Rectal smooth muscle tissue (tissue), 1 donor: ENCODE data around the gene VPS45.
"Not testable (repeated sequence)": the region's sequence is repeated elsewhere in the genome, so short reads cannot be mapped to it uniquely, and the experiment has no call there.

Source experiments
- H3K27ac ChIP-seq: one replicate; pipeline ENCODE4 v1.7.0; 2013; ENCODE audit warnings: low read depth, low read length, inconsistent platforms
- H3K27me3 ChIP-seq: one replicate; pipeline ENCODE4 v1.7.0; 2013; ENCODE audit warnings: low read length; ENCODE audit not compliant: control insufficient read depth, insufficient read depth
- H3K36me3 ChIP-seq: one replicate; pipeline ENCODE4 v1.7.0; 2013; ENCODE audit warnings: low read length; ENCODE audit not compliant: control insufficient read depth, insufficient read depth
- H3K4me1 ChIP-seq: one replicate; pipeline ENCODE4 v1.7.0; 2013; ENCODE audit warnings: low read length; ENCODE audit not compliant: control insufficient read depth, insufficient read depth
- H3K4me3 ChIP-seq: one replicate; pipeline ENCODE4 v1.7.0; 2013; ENCODE audit warnings: low read length
- H3K9ac ChIP-seq: one replicate; pipeline ENCODE4 v1.7.0; 2013; ENCODE audit warnings: low read length

Gene VPS45

DNA sequence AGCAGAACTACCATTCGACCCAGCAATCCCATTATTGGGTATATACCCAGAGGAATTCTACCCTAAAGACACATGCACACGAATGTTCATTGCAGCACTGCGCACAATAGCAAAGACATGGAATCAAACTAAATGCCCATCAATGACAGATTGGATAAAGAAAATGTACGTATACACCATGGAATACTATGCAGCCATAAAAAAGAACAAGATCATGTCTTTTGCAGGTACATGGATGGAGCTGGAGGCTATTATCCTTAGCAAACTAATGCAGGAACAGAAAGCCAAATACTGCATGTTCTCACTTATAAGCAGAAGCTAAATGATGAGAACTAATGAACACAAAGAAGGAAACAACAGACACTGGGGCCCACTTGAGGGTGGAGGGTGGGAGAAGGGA is 12.1 kb upstream of the VPS45 start:
- H3K4me3 ChIP-seq, H3K4me1 ChIP-seq, H3K27me3 ChIP-seq, H3K36me3 ChIP-seq, H3K27ac ChIP-seq, H3K9ac ChIP-seq: not testable (repeated sequence)

DNA sequence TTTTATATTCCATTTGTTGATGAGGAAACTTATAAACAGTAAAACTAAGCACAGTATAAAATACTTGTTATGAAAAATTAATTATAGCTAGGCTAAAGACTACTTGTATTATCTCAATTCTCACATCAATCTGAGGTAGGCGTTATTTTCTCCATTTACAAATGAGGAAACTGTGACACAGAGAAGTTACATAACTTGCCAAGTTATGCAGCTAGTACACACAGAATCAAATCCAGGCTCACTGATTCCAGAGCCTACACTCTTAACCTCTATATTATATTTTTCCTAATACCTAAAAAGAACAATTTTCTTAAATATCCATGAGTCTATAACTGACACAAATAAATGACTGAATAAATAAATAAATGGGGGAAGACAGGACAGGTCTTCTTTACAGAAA is 11.2 kb upstream of the VPS45 start:
- Histone ChIP-seq H3K36me3 (no peaks in the 10 kb centered on the region), H3K27ac (no peak overlapping the region), H3K27me3 (no peaks in the 10 kb centered on the region), H3K4me3 (no peak overlapping the region), H3K9ac (no peak overlapping the region), H3K4me1 (peaks cover 4% of the 10 kb centered on the region)

DNA sequence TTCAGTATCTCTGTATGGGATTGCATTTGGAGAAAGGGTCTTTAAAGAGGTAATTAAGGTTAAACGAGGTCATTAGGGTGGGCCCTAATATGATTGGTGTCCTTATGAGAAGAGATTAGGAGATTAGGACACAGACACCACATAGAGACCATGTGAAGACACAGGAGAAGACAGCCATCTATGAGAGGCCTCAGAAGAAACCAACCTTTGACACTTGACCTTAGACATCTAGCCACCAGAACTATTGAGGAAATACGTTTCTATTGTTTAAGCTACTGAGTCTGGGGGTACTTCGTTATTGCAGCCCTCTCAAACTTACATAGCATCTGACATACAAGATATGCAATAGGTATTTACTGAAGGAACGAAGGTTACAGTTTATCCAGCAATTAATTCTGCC is 7.3 kb upstream of the VPS45 start:
- no peaks in the 10 kb centered on the region for H3K27me3 ChIP-seq
- H3K4me3 ChIP-seq = no peak overlapping the region
- no peak overlapping the region for H3K27ac ChIP-seq
- no peaks in the 10 kb centered on the region for H3K36me3 ChIP-seq
- no peak overlapping the region for H3K9ac ChIP-seq
- peaks cover 15% of the 10 kb centered on the region for H3K4me1 ChIP-seq

DNA sequence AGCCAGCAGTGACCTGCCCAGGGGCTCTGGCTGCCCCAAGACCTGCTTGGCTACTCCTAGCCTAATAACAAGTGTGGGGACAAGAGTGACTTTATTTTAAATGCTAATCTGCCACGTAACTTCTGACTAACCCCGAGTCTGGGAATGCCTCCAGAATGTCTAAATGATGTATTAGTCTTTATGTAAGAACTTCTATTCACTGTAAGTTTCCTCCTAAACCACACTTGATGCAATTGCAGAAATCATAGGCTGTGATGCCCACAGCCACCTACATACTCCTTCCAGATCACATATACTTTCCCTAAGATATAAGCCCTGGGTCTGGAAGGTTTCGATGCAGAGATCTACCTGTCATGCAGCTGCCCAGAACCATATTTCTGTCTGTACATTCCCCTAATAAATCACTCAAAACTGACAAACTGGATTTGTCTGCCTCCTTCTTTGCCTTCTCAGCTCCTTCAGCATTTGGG is 5.9 kb upstream of the VPS45 start:
- peaks cover 25% of the 10 kb centered on the region for H3K4me1 ChIP-seq
- H3K9ac ChIP-seq = no peak overlapping the region
- H3K27me3 ChIP-seq = no peaks in the 10 kb centered on the region
- no peak overlapping the region for H3K4me3 ChIP-seq
- H3K36me3 ChIP-seq = no peaks in the 10 kb centered on the region
- peak overlapping the region; percentile 56 for H3K27ac ChIP-seq

DNA sequence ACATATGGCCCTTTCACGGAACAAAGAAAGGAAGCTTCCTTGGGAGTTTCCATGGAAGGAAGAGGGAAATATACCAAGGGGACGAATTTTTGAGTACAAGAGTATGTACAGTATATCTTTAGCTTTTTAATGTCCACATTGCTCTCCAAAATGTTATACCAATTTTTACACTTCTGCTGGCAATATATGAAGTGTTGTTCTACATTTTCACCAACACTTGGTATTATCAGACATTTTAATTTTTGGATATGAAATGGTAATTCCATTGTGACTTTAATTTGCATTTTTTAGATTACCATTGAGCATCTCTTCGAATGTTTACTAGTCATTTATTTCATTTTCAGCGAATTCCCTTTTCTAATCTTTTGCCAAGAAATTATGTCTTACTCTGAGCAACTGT is 5.5 kb upstream of the VPS45 start:
- no peak overlapping the region for H3K9ac ChIP-seq
- H3K27ac ChIP-seq = peak overlapping the region; percentile 56
- H3K27me3 ChIP-seq = no peaks in the 10 kb centered on the region
- H3K4me1 ChIP-seq = peaks cover 25% of the 10 kb centered on the region
- no peaks in the 10 kb centered on the region for H3K36me3 ChIP-seq
- no peak overlapping the region for H3K4me3 ChIP-seq

DNA sequence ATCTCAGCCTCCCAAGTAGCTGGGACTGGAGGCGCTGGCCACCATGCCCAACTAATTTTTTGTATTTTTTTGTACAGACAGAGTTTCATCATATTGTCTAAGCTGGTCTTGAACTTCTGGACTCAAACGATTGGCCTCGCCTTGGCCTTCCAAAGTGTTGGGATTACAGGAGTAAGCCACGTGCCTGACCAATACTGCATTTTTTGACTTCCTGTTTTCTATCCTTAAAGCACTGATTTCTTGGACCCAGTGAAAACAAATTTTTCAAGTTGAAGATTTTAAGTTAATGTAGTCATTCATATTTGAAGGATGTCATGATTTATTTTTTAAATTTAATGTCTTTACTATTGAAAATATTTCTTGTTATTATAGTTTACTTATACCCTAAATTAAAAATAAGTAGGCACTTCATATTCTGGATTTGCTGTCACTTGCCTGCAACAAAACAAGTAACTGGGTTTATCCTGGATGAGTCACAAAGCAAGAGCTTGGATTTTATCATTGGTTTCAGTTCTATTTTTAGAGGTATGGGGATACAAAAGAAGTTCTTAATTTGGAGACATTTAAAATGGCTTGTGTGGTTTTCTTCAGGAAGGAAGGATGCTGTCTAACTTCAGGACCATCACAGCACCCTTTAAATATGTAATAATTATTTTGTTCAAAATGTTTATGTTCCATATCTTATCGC is 2.2 kb upstream of the VPS45 start:
- peak overlapping the region; percentile 29 for H3K27ac ChIP-seq
- peaks cover 27% of the 10 kb centered on the region for H3K4me1 ChIP-seq
- peaks cover 3% of the 10 kb centered on the region for H3K36me3 ChIP-seq
- H3K4me3 ChIP-seq = no peak overlapping the region
- no peak overlapping the region for H3K9ac ChIP-seq
- no peaks in the 10 kb centered on the region for H3K27me3 ChIP-seq

DNA sequence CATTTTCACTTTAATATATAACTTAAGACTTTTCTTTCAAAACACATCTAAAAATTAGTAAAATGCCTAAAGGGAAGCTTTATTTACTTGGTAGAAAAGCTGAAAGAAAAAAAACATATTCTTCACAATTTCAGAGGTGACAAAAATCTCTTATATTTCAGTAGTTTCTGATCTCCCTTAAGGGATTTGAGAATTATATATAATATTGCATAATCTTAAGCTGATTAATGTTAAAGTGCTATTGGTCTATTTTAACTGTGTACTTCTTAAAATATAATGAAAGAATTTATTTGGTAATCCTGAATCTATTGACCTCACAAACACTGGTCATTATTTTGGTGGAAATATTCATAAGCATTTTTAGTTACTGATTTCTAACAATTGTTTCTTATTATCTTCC is 1.2 kb upstream of the VPS45 start:
- Histone ChIP-seq H3K4me1 (peaks cover 24% of the 10 kb centered on the region), H3K4me3 (peak overlapping the region; percentile 73)

DNA sequence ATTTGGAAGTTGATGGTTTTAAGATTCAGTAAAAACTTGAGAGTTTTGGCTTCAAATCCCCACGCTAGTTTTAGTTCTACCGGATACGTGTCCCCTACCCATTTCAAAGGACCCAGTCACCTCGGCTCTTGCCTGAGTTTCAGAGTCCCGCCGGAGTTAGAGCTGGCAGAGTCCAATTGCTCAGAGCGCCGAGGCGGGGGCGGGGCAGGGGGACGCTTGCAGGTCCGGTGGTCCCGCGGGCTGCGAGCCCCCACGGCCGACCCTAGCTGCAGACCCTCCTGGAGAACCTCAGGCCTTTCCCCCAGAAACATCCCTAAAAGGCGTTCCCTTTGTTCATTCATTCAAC is 765 bp upstream of the VPS45 start:
- H3K36me3 ChIP-seq = peaks cover 3% of the 10 kb centered on the region
- peak overlapping the region; percentile 73 for H3K4me3 ChIP-seq
- H3K9ac ChIP-seq = peak overlapping the region; percentile 50
- H3K27ac ChIP-seq = peak overlapping the region; percentile 93
- peaks cover 20% of the 10 kb centered on the region for H3K4me1 ChIP-seq
- no peaks in the 10 kb centered on the region for H3K27me3 ChIP-seq

More for the DNA sequence above, 1.2 kb upstream of the VPS45 start:
- peak overlapping the region; percentile 93 for H3K27ac ChIP-seq
- no peak overlapping the region for H3K9ac ChIP-seq
- H3K36me3 ChIP-seq = peaks cover 3% of the 10 kb centered on the region
- H3K27me3 ChIP-seq = no peaks in the 10 kb centered on the region

DNA sequence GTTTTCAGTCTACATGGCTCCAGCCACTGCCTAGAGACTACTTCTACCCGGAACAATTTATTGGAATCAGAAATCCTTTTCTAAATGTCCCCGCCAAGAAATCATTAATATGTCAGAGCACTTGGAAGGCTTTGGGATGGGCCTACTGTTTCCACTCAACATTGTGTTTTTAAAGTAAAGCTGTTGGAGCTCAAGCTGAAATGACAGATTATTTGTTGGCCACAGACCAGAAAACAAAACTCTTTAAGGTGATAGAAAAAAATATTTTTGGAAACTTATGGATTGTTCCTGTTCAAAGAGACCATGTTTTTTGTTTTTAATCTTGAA is 496 bp downstream of the VPS45 start:
- peak overlapping the region; percentile 84 for H3K9ac ChIP-seq
- peaks cover 3% of the 10 kb centered on the region for H3K36me3 ChIP-seq
- peak overlapping the region; percentile 93 for H3K27ac ChIP-seq
- H3K4me1 ChIP-seq = peaks cover 16% of the 10 kb centered on the region
- no peaks in the 10 kb centered on the region for H3K27me3 ChIP-seq
- peak overlapping the region; percentile 73 for H3K4me3 ChIP-seq

DNA sequence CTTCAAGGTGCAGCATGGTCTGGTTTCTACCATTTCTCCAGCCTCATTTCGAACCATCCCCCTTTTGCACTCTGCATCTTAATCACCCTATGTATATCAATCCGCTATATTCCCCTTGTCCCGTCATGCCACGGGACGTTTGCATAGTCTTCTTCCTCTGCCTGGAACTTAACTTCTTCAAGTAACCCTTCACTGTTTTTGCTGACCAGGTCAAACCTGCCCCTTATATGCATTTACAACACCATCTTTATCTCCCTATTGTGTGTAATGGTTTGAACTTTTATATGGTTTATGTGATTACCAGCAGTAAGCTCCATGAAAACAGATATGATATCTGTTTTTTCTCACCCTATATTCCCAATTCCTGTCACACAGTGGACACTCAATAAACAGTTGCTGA is 2.3 kb downstream of the VPS45 start:
- Histone ChIP-seq H3K9ac (no peak overlapping the region), H3K4me1 (peaks cover 16% of the 10 kb centered on the region), H3K4me3 (no peak overlapping the region)

DNA sequence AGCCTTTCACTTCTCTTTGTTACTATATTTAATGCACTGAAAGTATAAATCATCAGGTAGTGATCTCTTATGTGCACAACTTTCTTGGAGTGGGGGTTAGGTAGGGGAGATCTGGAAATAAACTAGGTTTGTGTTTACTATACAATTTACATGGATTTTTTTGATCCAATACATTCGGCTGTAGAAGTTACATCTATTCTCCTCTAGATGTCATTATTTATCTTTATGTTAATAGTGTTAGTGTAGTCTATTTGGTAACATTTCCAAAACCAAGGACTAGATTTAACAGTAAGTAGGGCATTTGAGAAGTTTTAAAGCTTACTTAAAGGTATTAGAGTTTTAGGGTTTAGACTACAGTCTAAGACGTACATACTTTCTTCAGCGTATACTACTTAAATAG is 5.4 kb downstream of the VPS45 start:
- Histone ChIP-seq H3K27ac (no peak overlapping the region), H3K9ac (no peak overlapping the region), H3K4me3 (no peak overlapping the region), H3K36me3 (peaks cover 10% of the 10 kb centered on the region), H3K4me1 (peaks cover 2% of the 10 kb centered on the region), H3K27me3 (no peaks in the 10 kb centered on the region)

More for the DNA sequence above, 2.3 kb downstream of the VPS45 start:
- H3K27me3 ChIP-seq = no peaks in the 10 kb centered on the region
- H3K36me3 ChIP-seq = peaks cover 5% of the 10 kb centered on the region
- H3K27ac ChIP-seq = no peak overlapping the region

DNA sequence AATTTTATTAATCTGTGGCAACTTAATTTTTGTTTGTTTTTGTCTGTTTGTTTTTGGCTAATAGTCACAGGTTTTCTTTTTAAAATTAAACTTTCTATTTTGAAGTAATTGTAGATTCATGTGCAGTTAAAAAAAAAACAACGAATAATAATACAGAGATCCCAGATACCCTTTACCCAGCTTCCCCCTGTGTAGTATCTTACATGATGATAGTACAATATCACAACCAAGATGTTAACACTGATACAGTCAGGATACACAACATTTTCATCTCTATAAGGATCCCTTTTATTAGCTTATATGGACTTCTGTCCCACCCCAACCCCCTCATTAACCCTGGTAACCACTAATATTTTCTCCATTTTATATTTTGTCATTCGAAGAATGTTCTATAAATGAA is 5.9 kb downstream of the VPS45 start:
- H3K27ac ChIP-seq = no peak overlapping the region
- H3K4me3 ChIP-seq = no peak overlapping the region
- no peaks in the 10 kb centered on the region for H3K27me3 ChIP-seq
- no peak overlapping the region for H3K9ac ChIP-seq
- H3K36me3 ChIP-seq = peaks cover 10% of the 10 kb centered on the region
- H3K4me1 ChIP-seq = peaks cover under 1% of the 10 kb centered on the region

DNA sequence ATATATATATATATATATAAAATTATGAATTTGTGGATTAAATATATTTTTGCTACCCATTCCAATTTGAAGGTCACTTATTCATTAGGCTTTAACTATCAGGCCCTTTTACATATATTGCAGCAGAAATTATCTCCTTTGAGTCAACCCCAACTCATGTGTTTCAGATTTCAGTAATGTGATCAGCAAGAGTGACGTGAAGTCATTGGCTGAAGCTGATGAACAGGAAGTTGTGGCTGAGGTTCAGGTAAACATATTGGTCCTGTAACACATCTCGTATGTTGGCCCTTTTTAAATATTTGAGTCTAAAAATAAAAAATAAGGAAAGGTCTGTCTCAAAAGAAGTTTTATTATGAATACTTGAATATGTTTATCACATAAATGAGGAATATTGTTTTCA is 8.5 kb downstream of the VPS45 start:
- Histone ChIP-seq H3K4me1 (no peaks in the 10 kb centered on the region), H3K36me3 (peaks cover 7% of the 10 kb centered on the region), H3K27ac (no peak overlapping the region), H3K4me3 (no peak overlapping the region), H3K27me3 (no peaks in the 10 kb centered on the region), H3K9ac (no peak overlapping the region)
